Kasumi-1 (cell line): ENCODE data around the gene PLEKHA4.
A peak's percentile ranks its signal among the peaks of the same experiment; 100 is the strongest.
"Not testable (repeated sequence)": the region's sequence is repeated elsewhere in the genome, so short reads cannot be mapped to it uniquely, and the experiment has no call there.

Source experiments
- DNase-seq, 2 experiments: peaks; one replicate each; lab custom pipeline; 2025; lab: John Stamatoyannopoulos, UW

The PLEKHA4 gene

DNA sequence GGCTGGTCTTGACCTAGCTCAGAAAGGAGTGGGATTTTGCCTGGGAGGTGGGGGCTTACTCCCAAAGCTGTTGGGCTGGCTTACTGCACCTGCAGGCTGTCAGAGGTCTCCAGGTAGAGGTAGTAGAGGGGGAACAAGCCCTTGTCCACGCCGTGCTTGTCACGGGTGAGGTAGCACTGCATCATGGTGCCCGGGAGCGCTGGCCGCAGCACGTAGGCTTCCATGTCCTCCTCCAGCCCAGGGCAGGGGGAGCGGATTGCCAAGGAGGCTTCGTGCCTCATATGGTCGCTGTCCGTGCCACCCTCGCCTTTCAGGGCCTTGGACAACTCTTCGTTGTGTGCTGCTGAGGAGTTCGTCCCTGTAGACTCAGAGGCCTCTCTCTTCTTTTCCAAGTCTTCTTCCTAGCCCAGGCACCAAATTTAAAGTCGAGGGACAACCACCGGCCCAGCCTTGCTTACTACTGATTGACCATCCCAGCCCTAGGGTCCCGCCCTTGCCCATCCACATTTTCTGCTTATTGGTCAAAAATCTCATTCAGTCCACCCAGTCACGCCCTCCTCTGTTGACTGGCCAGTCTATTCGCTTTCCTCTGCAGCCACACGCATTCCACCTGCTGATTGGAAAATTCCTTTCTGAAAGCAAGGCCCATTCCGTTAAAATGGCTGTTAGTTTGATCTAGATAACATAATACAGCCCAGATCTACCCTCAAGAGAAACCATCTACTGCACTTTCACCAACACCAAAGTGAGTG is 19.6 kb upstream of the PLEKHA4 start:
- DNase-seq: no peak

DNA sequence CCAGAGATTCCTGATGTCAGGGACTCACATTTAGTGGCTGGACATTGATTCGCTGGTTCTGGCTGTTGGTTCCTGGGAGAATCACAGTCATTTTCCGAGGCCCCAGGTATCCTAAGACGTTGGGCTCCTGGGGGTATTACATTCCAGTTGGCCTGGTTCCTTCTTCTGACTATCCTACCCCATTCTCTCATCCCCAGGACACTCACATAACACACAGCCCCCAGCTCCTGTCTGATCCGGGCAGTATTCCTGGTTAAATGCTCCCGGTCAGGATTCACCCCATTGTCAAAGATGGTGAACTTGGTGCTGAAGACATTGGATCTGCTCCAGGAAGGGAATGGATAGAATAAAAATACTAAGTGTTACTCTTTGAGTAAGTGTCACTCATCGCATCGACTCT is 15.3 kb upstream of the PLEKHA4 start:
- DNase-seq: no peak

DNA sequence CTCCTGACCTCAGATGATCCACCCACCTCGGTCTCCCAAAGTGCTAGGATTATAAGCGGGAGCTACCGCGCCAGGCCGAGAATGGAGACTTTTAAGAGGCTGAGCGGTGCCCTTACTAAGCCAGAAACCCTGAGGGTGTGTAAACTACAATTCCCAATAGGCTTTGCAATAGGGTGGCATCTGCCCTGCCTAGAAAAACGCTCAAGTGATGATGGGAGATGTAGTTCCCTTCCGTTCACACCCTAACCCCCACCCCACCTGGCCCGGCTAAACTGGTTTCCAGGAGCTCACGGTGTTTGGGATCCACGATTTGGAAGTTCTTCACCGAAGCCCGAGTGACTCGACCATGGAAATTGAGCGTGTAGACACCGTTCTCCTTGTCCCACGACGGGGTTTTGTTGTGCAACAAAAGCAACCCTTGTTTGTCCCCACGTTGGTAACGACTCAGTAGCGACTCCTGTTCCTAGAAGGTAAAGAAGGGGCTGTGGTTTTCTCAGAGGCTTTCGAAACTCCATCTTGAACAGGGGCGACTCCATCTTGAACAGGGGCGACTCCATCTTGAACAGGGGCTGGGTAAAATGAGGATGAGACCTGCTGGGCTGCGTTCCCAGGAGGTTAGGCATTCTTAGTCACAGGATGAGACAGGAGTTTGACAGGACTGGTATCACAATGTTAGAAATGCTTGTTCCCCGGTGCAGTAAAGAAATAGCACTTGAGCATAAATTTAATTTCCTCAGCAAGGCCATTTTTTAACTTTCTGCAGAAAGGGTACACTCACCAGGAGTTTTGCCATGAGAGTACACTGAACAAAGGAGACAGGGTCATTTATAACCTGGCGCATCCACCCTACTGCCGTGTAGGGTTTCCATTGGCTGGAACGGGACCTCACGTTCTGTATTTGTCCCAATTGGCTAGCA is 13.6 kb upstream of the PLEKHA4 start:
- peak; percentile 29 to 40 for DNase-seq

DNA sequence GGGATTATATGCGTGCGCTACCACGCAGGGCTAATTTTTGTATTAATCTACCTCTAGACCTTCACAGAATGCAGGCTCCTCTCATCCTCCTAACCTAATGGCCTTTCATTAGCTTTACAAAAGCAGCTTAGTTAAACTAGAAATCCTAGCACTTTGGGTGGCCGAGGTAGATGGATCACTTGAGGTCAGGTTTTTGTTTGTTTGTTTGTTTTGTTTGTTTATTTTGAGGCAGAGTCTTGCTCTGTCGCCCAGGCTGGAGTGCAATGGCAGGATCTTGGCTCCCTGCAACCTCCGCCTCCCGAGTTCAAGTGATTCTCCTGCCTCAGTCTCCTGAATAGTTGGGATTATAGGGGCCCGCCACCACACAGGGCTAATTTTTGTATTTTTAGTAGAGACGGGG is 11.3 kb upstream of the PLEKHA4 start:
- DNase-seq: not testable (repeated sequence)

DNA sequence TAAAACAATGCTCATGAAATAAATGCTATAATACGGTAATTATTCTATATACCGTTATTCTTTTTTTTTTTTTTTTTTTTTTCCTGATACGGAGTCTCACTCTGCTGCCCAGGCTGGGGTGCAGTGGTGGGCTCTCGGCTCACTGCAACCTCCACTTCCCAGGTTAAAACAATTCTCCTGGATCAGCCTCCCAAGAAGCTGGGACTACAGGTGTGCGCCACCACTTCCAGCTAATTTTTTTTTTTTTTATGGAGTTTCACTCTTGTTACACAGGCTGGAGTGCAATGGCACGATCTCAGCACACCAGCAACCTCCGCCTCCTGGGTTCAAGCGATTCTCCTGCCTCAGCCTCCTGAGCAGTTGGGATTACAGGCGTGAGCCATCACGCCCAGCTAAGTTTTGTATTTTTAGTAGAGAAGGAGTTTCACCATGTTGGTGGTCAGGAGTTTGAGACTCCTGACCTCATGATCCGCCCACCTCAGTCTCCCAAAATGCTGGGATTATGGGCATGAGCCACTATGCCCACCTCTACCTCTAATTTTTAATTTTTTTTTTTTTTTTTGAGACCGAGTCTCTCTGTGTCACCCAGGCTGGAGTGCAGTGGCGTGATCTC is 10.7 kb upstream of the PLEKHA4 start:
- DNase-seq: no peak

DNA sequence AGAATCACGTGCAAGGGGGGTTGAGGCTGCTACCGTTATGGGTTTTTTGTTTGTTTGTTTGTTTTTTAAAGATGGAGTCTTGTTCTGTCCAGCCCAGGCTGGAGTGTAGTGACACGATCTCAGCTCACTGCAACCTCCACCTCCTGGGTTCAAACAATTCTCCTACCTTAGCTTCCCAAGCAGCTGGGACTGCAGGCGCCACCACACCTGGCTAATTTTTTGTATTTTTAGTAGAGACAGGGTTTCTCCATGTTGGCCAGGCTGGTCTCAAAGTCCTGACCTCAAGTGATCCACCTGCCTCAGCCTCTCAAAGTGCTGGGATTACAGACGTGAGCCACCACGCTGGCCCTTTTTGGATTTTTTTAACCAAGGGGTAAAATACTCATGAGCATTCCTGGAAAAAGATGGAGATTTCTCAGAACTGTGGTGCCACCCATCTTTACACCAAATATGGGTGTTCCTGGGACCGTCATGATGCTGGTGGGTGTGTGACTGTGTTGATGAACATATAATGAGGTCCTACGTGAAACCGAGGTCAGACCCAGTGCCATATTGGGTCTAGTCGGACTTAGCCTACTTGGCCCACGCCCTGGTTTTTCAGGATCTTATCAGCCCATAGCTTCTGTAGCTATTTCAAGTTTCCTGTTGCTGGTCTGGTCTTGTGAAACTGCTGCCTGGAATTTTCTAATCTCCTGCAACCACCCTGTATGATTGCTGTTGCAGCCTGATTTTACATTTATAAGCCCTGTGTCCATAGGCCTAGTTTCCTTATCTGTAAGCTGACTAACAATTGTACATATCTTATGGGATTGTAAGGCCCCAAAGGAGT is 10.0 kb upstream of the PLEKHA4 start:
- no peak for DNase-seq

GRCh38 chr19:48877855-48878195 is 9.4 kb upstream of the PLEKHA4 start:
- DNase-seq: no peak

DNA sequence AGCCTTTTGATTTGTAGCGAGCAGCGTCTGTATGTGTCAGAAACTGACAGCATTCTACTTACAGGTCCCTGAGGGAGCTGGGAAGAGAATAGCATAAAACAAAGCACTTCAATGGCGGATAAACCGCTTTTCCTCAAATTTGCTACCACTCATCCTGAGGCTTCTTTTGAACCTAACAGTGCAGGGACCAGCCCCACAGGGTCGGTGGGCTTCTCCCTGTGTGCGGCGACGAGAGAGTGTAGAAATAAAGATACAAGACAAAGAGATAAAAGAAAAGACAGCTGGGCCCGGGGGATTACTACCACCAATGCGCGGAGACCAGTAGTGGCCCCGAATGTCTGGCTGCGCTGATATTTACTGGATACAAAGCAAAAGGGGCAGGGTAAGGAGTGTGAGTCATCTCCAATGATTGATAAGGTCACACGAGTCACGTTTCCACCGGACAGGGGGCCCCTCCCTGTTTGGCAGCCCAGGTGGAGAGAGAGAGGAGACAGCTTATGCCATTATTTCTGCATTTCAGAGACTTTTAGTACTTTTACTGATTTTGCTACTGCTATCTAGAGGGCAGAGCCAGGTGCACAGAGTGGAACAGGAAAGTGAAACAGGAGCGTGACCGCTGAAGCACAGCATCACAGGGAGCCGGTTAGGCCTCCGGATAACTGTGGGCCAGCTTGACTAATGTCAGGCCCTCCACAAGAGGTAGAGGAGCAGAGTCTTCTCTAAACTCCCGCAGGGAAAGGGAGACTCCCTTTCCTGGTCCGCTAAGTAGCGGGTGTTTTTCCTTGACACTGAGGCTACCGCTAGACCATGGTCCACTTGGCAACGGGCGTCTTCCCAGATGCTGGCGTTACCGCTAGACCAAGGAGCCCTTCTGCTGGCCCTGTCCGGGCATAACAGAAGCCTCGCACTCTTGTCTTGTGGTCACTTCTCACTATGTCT is 7.9 kb upstream of the PLEKHA4 start:
- DNase-seq: not testable (repeated sequence)

GRCh38 chr19:48874303-48875135 is 6.1 kb upstream of the PLEKHA4 start:
- peak in 1 of 2 experiments; percentile 21 for DNase-seq

DNA sequence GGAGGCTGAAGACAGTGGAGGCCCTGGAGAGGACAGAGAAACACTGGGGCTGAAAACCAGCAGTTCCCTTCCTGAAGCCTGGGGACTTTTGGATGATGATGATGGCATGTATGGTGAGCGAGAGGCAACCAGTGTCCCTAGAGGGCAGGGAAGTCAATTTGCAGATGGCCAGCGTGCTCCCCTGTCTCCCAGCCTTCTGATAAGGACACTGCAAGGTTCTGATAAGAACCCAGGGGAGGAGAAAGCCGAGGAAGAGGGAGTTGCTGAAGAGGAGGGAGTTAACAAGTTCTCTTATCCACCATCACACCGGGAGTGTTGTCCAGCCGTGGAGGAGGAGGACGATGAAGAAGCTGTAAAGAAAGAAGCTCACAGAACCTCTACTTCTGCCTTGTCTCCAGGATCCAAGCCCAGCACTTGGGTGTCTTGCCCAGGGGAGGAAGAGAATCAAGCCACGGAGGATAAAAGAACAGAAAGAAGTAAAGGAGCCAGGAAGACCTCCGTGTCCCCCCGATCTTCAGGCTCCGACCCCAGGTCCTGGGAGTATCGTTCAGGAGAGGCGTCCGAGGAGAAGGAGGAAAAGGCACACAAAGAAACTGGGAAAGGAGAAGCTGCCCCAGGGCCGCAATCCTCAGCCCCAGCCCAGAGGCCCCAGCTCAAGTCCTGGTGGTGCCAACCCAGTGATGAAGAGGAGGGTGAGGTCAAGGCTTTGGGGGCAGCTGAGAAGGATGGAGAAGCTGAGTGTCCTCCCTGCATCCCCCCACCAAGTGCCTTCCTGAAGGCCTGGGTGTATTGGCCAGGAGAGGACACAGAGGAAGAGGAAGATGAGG is 5.3 kb upstream of the PLEKHA4 start:
- DNase-seq: no peak

- DNase-seq: peak; percentile 87 to 89
Measured at GRCh38 chr19:48872884-48873475, 4.6 kb upstream of the PLEKHA4 start.

- peak; percentile 91 to 93 for DNase-seq
Measured at GRCh38 chr19:48872182-48872883, 3.9 kb upstream of the PLEKHA4 start, which contains the start of gene PPP1R15A. TSS of gene PPP1R15A (plus strand) at chr19:48872421. CDS start at chr19:48873234, 813 bp downstream.

GRCh38 chr19:48871471-48872181 is 3.2 kb upstream of the PLEKHA4 start:
- not testable (repeated sequence) for DNase-seq

GRCh38 chr19:48870048-48870447 is 1.6 kb upstream of the PLEKHA4 start:
- DNase-seq: no peak

- DNase-seq: no peak
Measured at GRCh38 chr19:48867746-48868113, 687 bp downstream of the PLEKHA4 start.

DNA sequence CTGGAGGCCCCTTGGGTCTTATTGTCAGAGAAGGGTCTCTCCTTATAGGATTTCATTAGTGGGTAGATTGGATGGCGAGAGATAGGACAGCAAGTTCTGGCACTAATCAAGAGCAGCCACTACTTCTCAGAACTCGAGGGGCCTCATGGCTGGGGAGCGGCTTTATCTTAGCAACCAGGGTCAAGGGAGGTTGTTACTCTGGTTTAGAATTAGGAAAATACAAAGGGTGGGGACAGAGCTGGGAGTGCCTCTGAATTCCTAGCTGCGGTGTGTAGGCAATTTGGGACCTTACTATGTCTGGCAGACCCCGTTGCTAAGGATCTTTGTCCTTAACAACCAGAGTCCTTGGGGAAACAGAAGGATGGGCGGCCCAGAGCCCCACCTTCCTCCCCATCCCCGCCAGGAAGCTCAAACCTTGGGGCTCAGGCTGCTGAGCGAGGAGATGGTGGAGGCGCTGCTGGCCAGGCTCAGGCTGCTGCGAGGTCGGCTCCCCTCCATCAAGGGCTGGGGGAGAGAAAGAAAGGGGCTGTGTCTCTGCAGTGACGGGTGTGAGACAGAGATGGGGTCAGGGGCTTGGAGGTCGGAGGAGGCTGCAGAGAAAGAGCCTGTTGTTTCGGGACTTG is 1.2 kb downstream of the PLEKHA4 start:
- DNase-seq: no peak

GRCh38 chr19:48866692-48867091 is 1.7 kb downstream of the PLEKHA4 start:
- no peak for DNase-seq
